ENCODE data around the gene AMH. TPM values are rescaled to one million over a fixed set of nuclear protein-coding genes. Genes with fewer than 3 reads are reported as not detected.
A peak's percentile ranks its signal among the peaks of the same experiment; 100 is the strongest.

AMH gene
- total and polyA plus RNA-seq, 2 of the 13 experiments (the other 11 are each of a cell fraction or from before 2014, with no cell fraction given) = 0.03 to 0.18 TPM

GRCh38 chr19:2242092-2242537 is 7.0 kb upstream of the AMH start (continued):
- TF ChIP-seq SAFB2 (CRISPR knock-in tag; IDR thresholded peaks at IDR 0.05; ENCODE audit: borderline replicate concordance, low read depth) = no peak
- TF ChIP-seq ZNF891 (CRISPR knock-in tag; IDR thresholded peaks at IDR 0.05) = no peak
- TF ChIP-seq, protein P1, sequence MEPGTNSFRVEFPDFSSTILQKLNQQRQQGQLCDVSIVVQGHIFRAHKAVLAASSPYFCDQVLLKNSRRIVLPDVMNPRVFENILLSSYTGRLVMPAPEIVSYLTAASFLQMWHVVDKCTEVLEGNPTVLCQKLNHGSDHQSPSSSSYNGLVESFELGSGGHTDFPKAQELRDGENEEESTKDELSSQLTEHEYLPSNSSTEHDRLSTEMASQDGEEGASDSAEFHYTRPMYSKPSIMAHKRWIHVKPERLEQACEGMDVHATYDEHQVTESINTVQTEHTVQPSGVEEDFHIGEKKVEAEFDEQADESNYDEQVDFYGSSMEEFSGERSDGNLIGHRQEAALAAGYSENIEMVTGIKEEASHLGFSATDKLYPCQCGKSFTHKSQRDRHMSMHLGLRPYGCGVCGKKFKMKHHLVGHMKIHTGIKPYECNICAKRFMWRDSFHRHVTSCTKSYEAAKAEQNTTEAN (CRISPR knock-in tag; conservative IDR thresholded peaks at IDR 0.05) = peak; percentile 97
- TF ChIP-seq FOXP1 (IDR thresholded peaks at IDR 0.05) = no peak
- TF ChIP-seq FOXP1 (CRISPR knock-in tag; IDR thresholded peaks at IDR 0.05) = 0 out of 2 replicates have a peak, but pooled peaks have one; percentile 26
- TF ChIP-seq SALL1 (CRISPR knock-in tag; IDR thresholded peaks at IDR 0.05) = peak; percentile 74; the same call in 1 of the 2 replicates
- no peak for TF ChIP-seq ZNF17 (CRISPR knock-in tag; IDR thresholded peaks at IDR 0.05)
- TF ChIP-seq ZNF691 (CRISPR knock-in tag; IDR thresholded peaks at IDR 0.05; ENCODE audit: borderline replicate concordance, low read depth) = no peak
- TF ChIP-seq KDM5A (IDR thresholded peaks at IDR 0.05; ENCODE audit: borderline replicate concordance, low read length) = no peak
- no peak for TF ChIP-seq KDM2A (CRISPR knock-in tag; IDR thresholded peaks at IDR 0.05; ENCODE audit: borderline replicate concordance, low read depth)
- TF ChIP-seq ZNF737 (CRISPR knock-in tag; IDR thresholded peaks at IDR 0.05; ENCODE audit: borderline replicate concordance) = no peak
- TF ChIP-seq, protein P2, sequence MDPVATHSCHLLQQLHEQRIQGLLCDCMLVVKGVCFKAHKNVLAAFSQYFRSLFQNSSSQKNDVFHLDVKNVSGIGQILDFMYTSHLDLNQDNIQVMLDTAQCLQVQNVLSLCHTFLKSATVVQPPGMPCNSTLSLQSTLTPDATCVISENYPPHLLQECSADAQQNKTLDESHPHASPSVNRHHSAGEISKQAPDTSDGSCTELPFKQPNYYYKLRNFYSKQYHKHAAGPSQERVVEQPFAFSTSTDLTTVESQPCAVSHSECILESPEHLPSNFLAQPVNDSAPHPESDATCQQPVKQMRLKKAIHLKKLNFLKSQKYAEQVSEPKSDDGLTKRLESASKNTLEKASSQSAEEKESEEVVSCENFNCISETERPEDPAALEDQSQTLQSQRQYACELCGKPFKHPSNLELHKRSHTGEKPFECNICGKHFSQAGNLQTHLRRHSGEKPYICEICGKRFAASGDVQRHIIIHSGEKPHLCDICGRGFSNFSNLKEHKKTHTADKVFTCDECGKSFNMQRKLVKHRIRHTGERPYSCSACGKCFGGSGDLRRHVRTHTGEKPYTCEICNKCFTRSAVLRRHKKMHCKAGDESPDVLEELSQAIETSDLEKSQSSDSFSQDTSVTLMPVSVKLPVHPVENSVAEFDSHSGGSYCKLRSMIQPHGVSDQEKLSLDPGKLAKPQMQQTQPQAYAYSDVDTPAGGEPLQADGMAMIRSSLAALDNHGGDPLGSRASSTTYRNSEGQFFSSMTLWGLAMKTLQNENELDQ (CRISPR knock-in tag; IDR thresholded peaks at IDR 0.05; ENCODE audit: borderline replicate concordance) = no peak
- TF ChIP-seq, protein P3, sequence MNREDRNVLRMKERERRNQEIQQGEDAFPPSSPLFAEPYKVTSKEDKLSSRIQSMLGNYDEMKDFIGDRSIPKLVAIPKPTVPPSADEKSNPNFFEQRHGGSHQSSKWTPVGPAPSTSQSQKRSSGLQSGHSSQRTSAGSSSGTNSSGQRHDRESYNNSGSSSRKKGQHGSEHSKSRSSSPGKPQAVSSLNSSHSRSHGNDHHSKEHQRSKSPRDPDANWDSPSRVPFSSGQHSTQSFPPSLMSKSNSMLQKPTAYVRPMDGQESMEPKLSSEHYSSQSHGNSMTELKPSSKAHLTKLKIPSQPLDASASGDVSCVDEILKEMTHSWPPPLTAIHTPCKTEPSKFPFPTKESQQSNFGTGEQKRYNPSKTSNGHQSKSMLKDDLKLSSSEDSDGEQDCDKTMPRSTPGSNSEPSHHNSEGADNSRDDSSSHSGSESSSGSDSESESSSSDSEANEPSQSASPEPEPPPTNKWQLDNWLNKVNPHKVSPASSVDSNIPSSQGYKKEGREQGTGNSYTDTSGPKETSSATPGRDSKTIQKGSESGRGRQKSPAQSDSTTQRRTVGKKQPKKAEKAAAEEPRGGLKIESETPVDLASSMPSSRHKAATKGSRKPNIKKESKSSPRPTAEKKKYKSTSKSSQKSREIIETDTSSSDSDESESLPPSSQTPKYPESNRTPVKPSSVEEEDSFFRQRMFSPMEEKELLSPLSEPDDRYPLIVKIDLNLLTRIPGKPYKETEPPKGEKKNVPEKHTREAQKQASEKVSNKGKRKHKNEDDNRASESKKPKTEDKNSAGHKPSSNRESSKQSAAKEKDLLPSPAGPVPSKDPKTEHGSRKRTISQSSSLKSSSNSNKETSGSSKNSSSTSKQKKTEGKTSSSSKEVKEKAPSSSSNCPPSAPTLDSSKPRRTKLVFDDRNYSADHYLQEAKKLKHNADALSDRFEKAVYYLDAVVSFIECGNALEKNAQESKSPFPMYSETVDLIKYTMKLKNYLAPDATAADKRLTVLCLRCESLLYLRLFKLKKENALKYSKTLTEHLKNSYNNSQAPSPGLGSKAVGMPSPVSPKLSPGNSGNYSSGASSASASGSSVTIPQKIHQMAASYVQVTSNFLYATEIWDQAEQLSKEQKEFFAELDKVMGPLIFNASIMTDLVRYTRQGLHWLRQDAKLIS (CRISPR knock-in tag; IDR thresholded peaks at IDR 0.05) = no peak
- no peak for TF ChIP-seq AGO1 (IDR thresholded peaks at IDR 0.05; ENCODE audit: low read depth, low read length, poor library complexity, severe bottlenecking)
- no peak for TF ChIP-seq SP5 (CRISPR knock-in tag; IDR thresholded peaks at IDR 0.05; ENCODE audit: borderline replicate concordance, low read depth)
- no peak for TF ChIP-seq SCMH1 (CRISPR knock-in tag; IDR thresholded peaks at IDR 0.05; ENCODE audit: borderline replicate concordance)
- TF ChIP-seq HIVEP1 (CRISPR knock-in tag; IDR thresholded peaks at IDR 0.05) = 0 out of 2 replicates have a peak, but pooled peaks have one; percentile 28
- TF ChIP-seq NR2F2 (IDR thresholded peaks at IDR 0.05; ENCODE audit: borderline replicate concordance, low read depth) = no peak

All from HepG2 (cell line).